ENCODE data around the gene WDFY3. TPM values are rescaled to one million over a fixed set of nuclear protein-coding genes. Genes with fewer than 3 reads are reported as not detected.

The WDFY3 gene
- polyA plus RNA-seq, 1 of the 3 experiments (the other 2 are of a cell fraction): 13.8 TPM

DNA sequence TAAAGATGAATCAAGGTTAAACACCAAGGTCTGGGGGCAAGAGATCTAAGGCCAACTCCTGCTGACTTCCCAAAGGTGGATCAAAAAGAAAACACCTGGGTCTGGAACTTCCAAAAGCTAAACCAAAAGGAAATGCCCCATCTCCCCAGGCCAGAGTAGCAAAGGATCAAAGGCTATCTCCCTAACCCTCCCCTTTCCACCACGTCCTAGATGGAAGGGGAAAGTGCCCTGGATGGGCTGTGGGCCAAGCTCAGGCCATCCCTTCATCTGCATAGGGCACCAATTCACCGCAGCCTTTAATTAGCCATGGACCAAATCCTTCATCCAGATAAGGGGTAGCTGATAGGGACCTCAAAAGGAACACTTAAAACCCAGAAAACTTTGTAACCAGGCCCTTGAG is 100.2 kb downstream of the WDFY3 start (continued):
- TF ChIP-seq, protein P1, sequence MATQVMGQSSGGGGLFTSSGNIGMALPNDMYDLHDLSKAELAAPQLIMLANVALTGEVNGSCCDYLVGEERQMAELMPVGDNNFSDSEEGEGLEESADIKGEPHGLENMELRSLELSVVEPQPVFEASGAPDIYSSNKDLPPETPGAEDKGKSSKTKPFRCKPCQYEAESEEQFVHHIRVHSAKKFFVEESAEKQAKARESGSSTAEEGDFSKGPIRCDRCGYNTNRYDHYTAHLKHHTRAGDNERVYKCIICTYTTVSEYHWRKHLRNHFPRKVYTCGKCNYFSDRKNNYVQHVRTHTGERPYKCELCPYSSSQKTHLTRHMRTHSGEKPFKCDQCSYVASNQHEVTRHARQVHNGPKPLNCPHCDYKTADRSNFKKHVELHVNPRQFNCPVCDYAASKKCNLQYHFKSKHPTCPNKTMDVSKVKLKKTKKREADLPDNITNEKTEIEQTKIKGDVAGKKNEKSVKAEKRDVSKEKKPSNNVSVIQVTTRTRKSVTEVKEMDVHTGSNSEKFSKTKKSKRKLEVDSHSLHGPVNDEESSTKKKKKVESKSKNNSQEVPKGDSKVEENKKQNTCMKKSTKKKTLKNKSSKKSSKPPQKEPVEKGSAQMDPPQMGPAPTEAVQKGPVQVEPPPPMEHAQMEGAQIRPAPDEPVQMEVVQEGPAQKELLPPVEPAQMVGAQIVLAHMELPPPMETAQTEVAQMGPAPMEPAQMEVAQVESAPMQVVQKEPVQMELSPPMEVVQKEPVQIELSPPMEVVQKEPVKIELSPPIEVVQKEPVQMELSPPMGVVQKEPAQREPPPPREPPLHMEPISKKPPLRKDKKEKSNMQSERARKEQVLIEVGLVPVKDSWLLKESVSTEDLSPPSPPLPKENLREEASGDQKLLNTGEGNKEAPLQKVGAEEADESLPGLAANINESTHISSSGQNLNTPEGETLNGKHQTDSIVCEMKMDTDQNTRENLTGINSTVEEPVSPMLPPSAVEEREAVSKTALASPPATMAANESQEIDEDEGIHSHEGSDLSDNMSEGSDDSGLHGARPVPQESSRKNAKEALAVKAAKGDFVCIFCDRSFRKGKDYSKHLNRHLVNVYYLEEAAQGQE (IDR thresholded peaks at IDR 0.05; ENCODE audit: low read depth, low read length): no peak
- TF ChIP-seq SMC3 (IDR thresholded peaks at IDR 0.05; ENCODE audit: low read depth, low read length) (no peak), TCF12 (IDR thresholded peaks at IDR 0.05) (no peak), TEAD4 (IDR thresholded peaks at IDR 0.05; ENCODE audit: borderline replicate concordance, insufficient read depth) (no peak)

DNA sequence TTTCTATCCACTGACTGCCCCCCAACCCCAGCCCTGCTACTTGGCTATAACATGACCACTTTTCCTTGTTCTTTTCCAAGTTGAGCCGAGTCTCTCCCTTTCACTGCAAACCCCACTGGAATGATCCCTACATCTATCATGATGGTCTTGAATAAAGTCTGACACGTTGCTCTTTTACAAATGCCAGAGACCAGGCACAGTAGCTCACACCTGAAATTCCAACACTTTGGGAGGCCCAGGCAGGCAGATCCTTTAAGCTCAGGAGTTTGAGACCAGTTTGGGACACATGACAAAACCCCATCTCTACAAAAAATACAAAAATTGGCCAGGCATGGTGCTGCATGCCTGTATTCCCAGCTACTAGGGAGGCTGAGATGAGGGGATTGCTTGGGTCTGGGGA is 100.9 kb downstream of the WDFY3 start:
- no peak overlapping the region for H3K9ac ChIP-seq
- peaks cover 1 to 11% of the 10 kb centered on the region in 2 experiments; a peak in 3 of 4 replicates for H3K4me1 ChIP-seq (ENCODE audit: control insufficient read depth in 1 of 2, insufficient read depth in 2 of 2, low read depth in 1 of 2, low read length in 1 of 2)
- no peak overlapping the region for H3K4me2 ChIP-seq
- no peaks in the 10 kb centered on the region; the same call in 1 of the 2 replicates for H4K20me1 ChIP-seq (ENCODE audit: insufficient read depth)
- TF ChIP-seq RCOR1 (IDR thresholded peaks at IDR 0.05; ENCODE audit: low read length): no peak
- TF ChIP-seq, protein P1 (IDR thresholded peaks at IDR 0.05; ENCODE audit: low read depth, low read length): no peak
- TF ChIP-seq, protein P2, sequence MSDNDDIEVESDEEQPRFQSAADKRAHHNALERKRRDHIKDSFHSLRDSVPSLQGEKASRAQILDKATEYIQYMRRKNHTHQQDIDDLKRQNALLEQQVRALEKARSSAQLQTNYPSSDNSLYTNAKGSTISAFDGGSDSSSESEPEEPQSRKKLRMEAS (IDR thresholded peaks at IDR 0.05; ENCODE audit: low read depth): no peak
- no peaks in the 10 kb centered on the region for H3K36me3 ChIP-seq (replicated peaks in 1 of 2; ENCODE audit: control insufficient read depth in 1 of 2, insufficient read depth in 2 of 2, low read length in 1 of 2)
- 93% methylated on average over 2 of the region's 2 CpGs for WGBS (ENCODE audit: low lambda C conversion rate)
- H3K27ac ChIP-seq (ENCODE audit: low read depth in 2 of 2, low read length in 1 of 2): no peak overlapping the region
- POLR2A ChIA-PET: no interaction called here
- peaks cover 6% of the 10 kb centered on the region for H3F3A ChIP-seq (replicated peaks; ENCODE audit: insufficient read depth)
- no peak overlapping the region for H3K4me3 ChIP-seq (ENCODE audit: low read depth in 2 of 2, low read length in 1 of 2)
- CTCF ChIA-PET: interaction anchor here (0.7 kb wide), 1 partner anchor 21 kb away, joined by 3 read pairs; no protein-coding TSS in a partner anchor
- peaks cover 46% of the 10 kb centered on the region for H3K79me2 ChIP-seq (ENCODE audit: insufficient read depth)
- no peak overlapping the region for H2AFZ ChIP-seq (ENCODE audit: low read depth)
- DNase-seq: no peak
- H3K27me3 ChIP-seq (ENCODE audit: insufficient read depth): no peaks in the 10 kb centered on the region
- H3K9me2 ChIP-seq: no peaks in the 10 kb centered on the region
- H3K9me3 ChIP-seq: no peaks in the 10 kb centered on the region

DNA sequence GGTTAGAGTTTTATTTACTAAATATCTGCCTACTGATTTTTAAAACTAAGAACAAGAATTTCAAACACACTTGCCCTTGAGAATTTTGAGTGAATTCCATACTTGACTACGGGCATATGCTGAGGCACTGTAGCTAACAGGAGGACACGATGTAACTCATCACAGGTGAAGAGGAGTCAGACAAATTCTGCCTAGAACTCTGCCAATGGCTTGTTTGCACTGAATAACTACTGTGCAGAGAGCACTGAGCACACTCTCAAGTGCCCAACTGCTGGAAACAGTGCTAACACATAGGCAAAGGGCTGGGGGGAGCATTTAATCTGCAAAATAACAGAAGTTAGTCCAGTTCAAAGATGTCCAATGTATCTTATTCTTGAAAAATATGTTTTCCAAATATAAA is 104.4 kb downstream of the WDFY3 start:
- no peaks in the 10 kb centered on the region for H3K27me3 ChIP-seq (ENCODE audit: insufficient read depth)
- peaks cover 13 to 14% of the 10 kb centered on the region in 2 experiments for H3K36me3 ChIP-seq (replicated peaks in 1 of 2; ENCODE audit: control insufficient read depth in 1 of 2, insufficient read depth in 2 of 2, low read length in 1 of 2)
- H4K20me1 ChIP-seq (ENCODE audit: insufficient read depth): no peaks in the 10 kb centered on the region; the same call in 1 of the 2 replicates
- no peaks in the 10 kb centered on the region for H3K4me1 ChIP-seq (ENCODE audit: control insufficient read depth in 1 of 2, insufficient read depth in 2 of 2, low read depth in 1 of 2, low read length in 1 of 2)
- no peak for TF ChIP-seq FOXJ3 (CRISPR knock-in tag; IDR thresholded peaks at IDR 0.05)
- TF ChIP-seq NFIC (IDR thresholded peaks at IDR 0.05; ENCODE audit: borderline replicate concordance): no peak
- TF ChIP-seq CHD2 (IDR thresholded peaks at IDR 0.05; ENCODE audit: low read length, partially characterized antibody): no peak
- no peak for TF ChIP-seq EP300 (IDR thresholded peaks at IDR 0.05; ENCODE audit: borderline replicate concordance in 1 of 2, low read depth in 1 of 2, low read length in 1 of 2)
- no peak for TF ChIP-seq SIN3A (IDR thresholded peaks at IDR 0.05; ENCODE audit: borderline replicate concordance, low read depth, low read length)
- TF ChIP-seq, protein P3, sequence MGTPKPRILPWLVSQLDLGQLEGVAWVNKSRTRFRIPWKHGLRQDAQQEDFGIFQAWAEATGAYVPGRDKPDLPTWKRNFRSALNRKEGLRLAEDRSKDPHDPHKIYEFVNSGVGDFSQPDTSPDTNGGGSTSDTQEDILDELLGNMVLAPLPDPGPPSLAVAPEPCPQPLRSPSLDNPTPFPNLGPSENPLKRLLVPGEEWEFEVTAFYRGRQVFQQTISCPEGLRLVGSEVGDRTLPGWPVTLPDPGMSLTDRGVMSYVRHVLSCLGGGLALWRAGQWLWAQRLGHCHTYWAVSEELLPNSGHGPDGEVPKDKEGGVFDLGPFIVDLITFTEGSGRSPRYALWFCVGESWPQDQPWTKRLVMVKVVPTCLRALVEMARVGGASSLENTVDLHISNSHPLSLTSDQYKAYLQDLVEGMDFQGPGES (IDR thresholded peaks at IDR 0.05; ENCODE audit: low read depth, low read length): no peak
- TF ChIP-seq POLR2AphosphoS5 (IDR thresholded peaks at IDR 0.05; ENCODE audit: low read depth, low read length): no peak
- TF ChIP-seq RFX5 (IDR thresholded peaks at IDR 0.05; ENCODE audit: low read length): no peak
- H3K9ac ChIP-seq: no peak overlapping the region
- no peaks in the 10 kb centered on the region for H3F3A ChIP-seq (replicated peaks; ENCODE audit: insufficient read depth)
- no peak overlapping the region for H3K27ac ChIP-seq (ENCODE audit: low read depth in 2 of 2, low read length in 1 of 2)
- ChIA-PET POLR2A (no interaction called here), CTCF (no interaction called here)
- H3K79me2 ChIP-seq (ENCODE audit: insufficient read depth): peaks cover 18% of the 10 kb centered on the region
- no peak for DNase-seq
- no peak overlapping the region for H3K4me2 ChIP-seq
- H3K9me2 ChIP-seq: no peaks in the 10 kb centered on the region
- no peak overlapping the region for H2AFZ ChIP-seq (ENCODE audit: low read depth)
- 89% methylated on average over 2 of the region's 2 CpGs for WGBS (ENCODE audit: low lambda C conversion rate)
- no peak overlapping the region for H3K4me3 ChIP-seq (ENCODE audit: low read depth in 2 of 2, low read length in 1 of 2)
- H3K9me3 ChIP-seq: no peaks in the 10 kb centered on the region

Data from SK-N-SH (cell line).